Psoas muscle (tissue), 8 donors: Measurements from ENCODE around the gene MRM2. TPM values are rescaled to one million over a fixed set of nuclear protein-coding genes. Genes with fewer than 3 reads are reported as not detected.

Experiments used
- ATAC-seq, 4 donors: fragments of 200-7000 bp; cut with Tn5 transposase; one replicate each; pipeline ENCODE4 v1.9.1; 2020; ENCODE audit warnings: moderate library complexity in 3 of 4, mild to moderate bottlenecking in 2 of 4
- DNase-seq, 2 donors: peaks; one replicate each; pipeline ENCODE4 v3.0.0-alpha.2; 2020
- H3K27ac ChIP-seq: fragments of 200-600 bp; one replicate; pipeline ENCODE4 v1.8.0; 2022
- H3K27me3 ChIP-seq, 3 donors: fragments of 200-600 bp in 1 of 3; one replicate each; pipeline versions ENCODE4 v1.6.1 to v1.8.0; 2013 to 2022; ENCODE audit warnings: low read length in 2 of 3, mild to moderate bottlenecking in 2 of 3, moderate library complexity in 1 of 3; ENCODE audit not compliant: insufficient read depth in 3 of 3
- H3K36me3 ChIP-seq, 2 donors: fragments of 200-600 bp in 1 of 2; one replicate each; pipeline versions ENCODE4 v1.6.1 to v1.8.0; 2013 to 2022; ENCODE audit warnings: low read depth in 1 of 2, mild to moderate bottlenecking in 1 of 2, moderate library complexity in 1 of 2; ENCODE audit not compliant: insufficient read depth in 1 of 2
- H3K4me1 ChIP-seq: fragments of 200-600 bp; one replicate; pipeline ENCODE4 v1.8.0; 2022
- H3K4me3 ChIP-seq: fragments of 200-600 bp; one replicate; pipeline ENCODE4 v1.8.0; 2022; ENCODE audit warnings: mild to moderate bottlenecking
- H3K9me3 ChIP-seq: fragments of 200-600 bp; one replicate; pipeline ENCODE4 v1.8.0; 2022
- CTCF ChIP-seq: fragments of 200-600 bp; IDR thresholded peaks from one replicate; pipeline ENCODE4 v1.8.0; 2022; ENCODE audit warnings: antibody characterized with exemption
- WGBS, 3 donors: extraction: QIAGEN DNeasy Blood & Tissue Kit; methylation state at CpG; one replicate each; pipeline versions ENCODE4 v1.1.6 to v1.1.7; 2013; 5-methylcytosine and 5-hydroxymethylcytosine counted together
- intact Hi-C, 2 donors: fragments of 100-400 bp; cut with DNase I; formaldehyde crosslinking; loops; one replicate each; pipeline versions ENCODE4 v1.11.0 to v1.14.2; 2022
- polyA plus RNA-seq, 3 donors: library from polyadenylated mRNA; stranded (reverse); fragments of 200-250 nt; gene quantifications; one replicate each; pipeline ENCODE4 v1.2.3, GENCODE V29; 2013
- total RNA-seq, 4 donors: library from RNA; stranded (reverse); fragmentation: NEBNext Ultra II Directional in 2 of 4; extraction: Animal tissue kit (Norgen Biotek cat#: 25700) in 2 of 4; gene quantifications; one replicate each; pipeline versions ENCODE4 v1.2.1 to v1.2.4, GENCODE V29; 2021 to 2023
- donor health status: healthy with polysubstance abuse.
- donor health status: DM: no; HTN: no; CAD: no; lungs with moderate emphysema.
- donor health status: Bipolar disorder and iron deficiency.
- donor health status: healthy.
- donor health status: DM: yes; HTN: yes; CAD: no.
- donor health status: DM: no; HTN: no; CAD: no.
- donor health status: DM: no; HTN: no; CAD: no.
- donor health status: DM: yes; HTN: yes; CAD: no.

Gene MRM2
- total and polyA plus RNA-seq, 7 donors = 15.9 to 53.0 (median 21.6) TPM

- Histone ChIP-seq H3K4me1 (no peaks in the 10 kb centered on the region), H3K36me3 (peaks cover 2 to 23% of the 10 kb centered on the region in 2 donors), H3K9me3 (no peaks in the 10 kb centered on the region), H3K4me3 (no peak overlapping the region), H3K27ac (no peak overlapping the region), H3K27me3 (no peaks in the 10 kb centered on the region)
- 94 to 96% (median 95%) methylated on average over 32 to 38 of the region's 38 CpGs for WGBS, 3 donors
- DNase-seq = no peak
- TF ChIP-seq CTCF = no peak
- intact Hi-C loops = no loop called here
- ATAC-seq = no peak
Measured at GRCh38 chr7:2257046-2257551, 15.1 kb upstream of the MRM2 start.

- intact Hi-C loops = no loop called here
- no peaks in the 10 kb centered on the region for H3K4me1 ChIP-seq
- no peaks in the 10 kb centered on the region for H3K27me3 ChIP-seq
- H3K36me3 ChIP-seq = peaks cover 2 to 23% of the 10 kb centered on the region in 2 donors
- WGBS, 3 donors = 93 to 95% (median 95%) methylated on average over 40 to 44 of the region's 44 CpGs
- no peak overlapping the region for H3K27ac ChIP-seq
- TF ChIP-seq CTCF = no peak
- H3K4me3 ChIP-seq = no peak overlapping the region
- ATAC-seq = no peak
- DNase-seq = no peak
- H3K9me3 ChIP-seq = no peaks in the 10 kb centered on the region
Measured at GRCh38 chr7:2256306-2257045, 14.5 kb upstream of the MRM2 start.

GRCh38 chr7:2255145-2256139 is 13.4 kb upstream of the MRM2 start:
- intact Hi-C loops = no loop called here
- DNase-seq = no peak
- Histone ChIP-seq H3K4me1 (no peaks in the 10 kb centered on the region), H3K9me3 (no peaks in the 10 kb centered on the region), H3K36me3 (peaks cover 2 to 23% of the 10 kb centered on the region in 2 donors), H3K4me3 (no peak overlapping the region), H3K27me3 (no peaks in the 10 kb centered on the region), H3K27ac (no peak overlapping the region)
- TF ChIP-seq CTCF = no peak
- 92 to 94% (median 94%) methylated on average over 32 to 33 of the region's 33 CpGs for WGBS, 3 donors
- no peak for ATAC-seq

- ATAC-seq (no peak), DNase-seq (no peak)
- Histone ChIP-seq H3K4me1 (no peaks in the 10 kb centered on the region), H3K36me3 (peaks cover 2 to 23% of the 10 kb centered on the region in 2 donors), H3K27ac (no peak overlapping the region), H3K27me3 (no peaks in the 10 kb centered on the region), H3K4me3 (no peak overlapping the region), H3K9me3 (no peaks in the 10 kb centered on the region)
- 90 to 94% (median 91%) methylated on average over 31 of the region's 31 CpGs for WGBS, 3 donors
- intact Hi-C loops = no loop called here
- TF ChIP-seq CTCF = no peak
Measured at GRCh38 chr7:2254429-2255144, 12.6 kb upstream of the MRM2 start.
